ELR (cell line): ENCODE data around the gene AMZ1.
"Not testable (repeated sequence)": the region's sequence is repeated elsewhere in the genome, so short reads cannot be mapped to it uniquely, and the experiment has no call there.

ENCODE experiments used
- DNase-seq: peaks from one replicate; pipeline ENCODE4 v3.0.0-alpha.2; 2015; ENCODE audit warnings: low read depth

The AMZ1 gene

DNA sequence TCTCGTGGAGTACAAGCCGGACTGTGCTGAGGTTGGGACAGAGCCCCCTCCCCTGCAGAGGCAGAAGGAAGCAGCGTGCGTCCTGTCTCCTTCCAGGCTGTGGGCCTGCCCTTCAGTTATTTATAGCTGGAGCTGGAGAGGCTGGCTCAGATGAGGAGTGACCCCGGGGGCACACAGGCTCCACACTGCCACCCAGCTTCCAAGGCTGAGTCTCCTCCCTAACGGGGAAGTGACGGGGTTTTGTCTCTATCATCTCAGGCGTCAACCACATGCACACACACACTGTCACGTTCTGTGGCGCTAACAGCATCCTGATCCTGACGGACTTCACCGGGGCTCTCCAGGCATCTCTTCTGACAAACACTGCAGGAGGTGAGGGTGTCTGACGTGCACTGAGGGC lies 25.4 kb downstream of the AMZ1 start:
- DNase-seq, result no peak

DNA sequence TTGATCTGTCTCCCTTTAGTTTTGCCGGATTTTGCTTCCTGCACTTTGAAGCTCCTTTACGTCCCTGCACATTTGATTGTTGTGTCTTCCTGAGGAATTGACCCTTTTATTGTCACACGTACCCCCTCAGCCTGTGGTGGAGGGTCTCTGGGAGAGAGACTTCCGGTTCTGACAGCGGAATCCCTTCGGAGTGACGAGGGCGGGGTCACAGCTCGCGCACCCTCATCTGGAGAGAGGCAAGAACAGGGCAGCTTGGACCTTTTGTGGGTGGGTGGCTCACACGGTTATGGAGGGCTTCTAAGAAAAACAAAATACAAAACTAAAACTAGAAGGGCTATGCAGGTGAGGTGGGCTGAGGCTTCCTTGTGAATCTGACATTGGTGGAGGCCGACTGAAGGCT lies 26.0 kb downstream of the AMZ1 start:
- DNase-seq, result no peak

DNA sequence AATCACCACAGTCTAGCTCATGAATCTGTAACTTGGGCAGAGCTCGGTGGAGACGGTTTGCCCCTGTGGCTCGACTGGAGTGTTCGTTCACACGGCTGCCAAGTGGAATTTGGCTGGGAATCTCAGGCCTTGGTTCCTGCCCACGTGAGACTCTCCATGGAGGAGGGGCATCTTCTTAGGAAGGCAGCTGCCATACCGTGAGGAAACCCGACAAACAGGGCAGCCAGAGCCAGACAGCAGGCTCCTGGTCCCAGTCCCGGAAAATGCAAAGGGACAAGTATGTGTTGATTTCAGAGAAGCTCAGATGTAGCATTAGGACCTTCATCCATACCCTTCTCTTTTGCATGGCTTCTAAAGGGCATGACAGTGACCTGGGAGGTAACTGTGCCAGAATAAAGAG lies 26.6 kb downstream of the AMZ1 start:
- no peak for DNase-seq

DNA sequence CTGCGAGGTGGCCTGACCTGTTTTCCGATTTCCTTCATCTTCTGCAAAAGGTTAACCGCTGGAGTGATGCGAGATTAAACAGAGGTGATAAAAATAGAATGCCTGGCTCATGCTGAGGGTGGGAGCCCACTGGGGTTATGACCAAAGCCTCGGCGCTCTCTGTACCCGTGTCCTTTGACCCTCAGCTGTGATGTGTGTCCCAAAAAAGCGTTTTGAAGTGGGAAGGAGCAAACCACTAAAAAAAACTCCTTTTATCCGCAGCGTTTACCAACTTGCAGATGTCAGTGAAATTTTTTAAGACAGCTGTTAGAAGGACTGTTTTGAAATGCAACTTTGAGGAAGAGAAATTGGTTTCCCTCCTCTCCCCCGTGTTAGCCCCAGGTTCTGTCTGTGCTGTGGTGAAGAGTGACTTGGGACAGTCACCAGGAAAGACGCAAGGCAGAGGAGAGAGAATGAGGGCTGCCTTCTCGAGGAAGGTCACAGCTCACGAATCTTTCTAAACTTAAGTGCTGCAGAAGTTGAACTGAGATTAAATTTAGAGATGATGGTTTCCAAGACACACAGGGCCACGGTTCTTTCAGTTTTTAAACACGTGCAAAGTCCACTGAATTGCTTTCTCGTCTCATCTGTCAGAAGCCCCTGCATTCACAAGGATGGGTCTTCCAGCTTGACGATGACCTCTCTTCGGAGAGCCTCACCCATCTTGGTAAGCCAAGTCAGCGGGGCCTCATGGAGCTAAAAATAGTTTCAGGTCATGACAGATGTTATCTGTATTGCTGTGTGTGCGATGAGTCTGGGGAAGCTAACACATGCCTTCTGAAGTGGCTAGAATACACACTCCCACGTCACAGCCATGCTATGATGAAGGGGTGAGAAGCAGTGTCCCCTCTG lies 27.6 kb downstream of the AMZ1 start:
- DNase-seq, result no peak

DNA sequence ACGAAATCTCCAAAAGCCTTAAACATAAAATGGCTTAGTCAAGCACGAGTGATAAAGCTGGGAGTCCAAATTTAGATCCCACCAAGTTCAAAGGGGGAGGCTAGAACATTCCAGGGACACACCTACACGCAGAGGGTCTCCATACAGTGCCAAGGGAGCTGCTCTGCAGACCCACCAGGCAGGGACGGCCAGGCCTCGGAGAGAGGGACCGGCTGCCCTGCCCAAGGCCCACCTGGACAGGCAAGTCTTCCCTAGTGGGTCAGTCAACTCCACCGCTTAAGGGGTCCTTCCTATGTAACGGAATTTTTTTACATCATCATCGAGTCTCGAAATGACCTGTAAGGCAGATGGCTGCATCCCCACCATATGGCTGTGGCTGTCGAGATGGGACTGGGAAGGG lies 28.5 kb downstream of the AMZ1 start:
- no peak for DNase-seq

DNA sequence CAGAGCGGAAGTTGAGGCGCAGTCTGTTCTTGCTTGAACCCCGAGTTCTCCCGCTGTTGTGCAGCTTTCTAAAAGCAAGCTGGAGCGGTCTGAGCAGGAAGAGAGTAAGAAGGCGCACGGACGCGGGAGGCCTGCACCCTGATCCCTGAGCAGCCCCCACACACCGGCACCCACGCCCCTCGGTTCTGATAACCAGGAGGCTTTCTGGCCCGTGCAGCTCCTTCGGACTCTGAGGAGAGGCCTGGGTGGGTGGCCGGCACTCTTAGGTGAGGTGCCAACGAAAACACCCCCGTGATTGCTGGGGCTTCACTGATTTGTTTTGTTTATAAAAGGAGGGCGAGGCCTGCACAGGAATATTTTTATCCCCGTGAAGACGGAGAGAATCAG lies 28.9 kb downstream of the AMZ1 start:
- no peak for DNase-seq

DNA sequence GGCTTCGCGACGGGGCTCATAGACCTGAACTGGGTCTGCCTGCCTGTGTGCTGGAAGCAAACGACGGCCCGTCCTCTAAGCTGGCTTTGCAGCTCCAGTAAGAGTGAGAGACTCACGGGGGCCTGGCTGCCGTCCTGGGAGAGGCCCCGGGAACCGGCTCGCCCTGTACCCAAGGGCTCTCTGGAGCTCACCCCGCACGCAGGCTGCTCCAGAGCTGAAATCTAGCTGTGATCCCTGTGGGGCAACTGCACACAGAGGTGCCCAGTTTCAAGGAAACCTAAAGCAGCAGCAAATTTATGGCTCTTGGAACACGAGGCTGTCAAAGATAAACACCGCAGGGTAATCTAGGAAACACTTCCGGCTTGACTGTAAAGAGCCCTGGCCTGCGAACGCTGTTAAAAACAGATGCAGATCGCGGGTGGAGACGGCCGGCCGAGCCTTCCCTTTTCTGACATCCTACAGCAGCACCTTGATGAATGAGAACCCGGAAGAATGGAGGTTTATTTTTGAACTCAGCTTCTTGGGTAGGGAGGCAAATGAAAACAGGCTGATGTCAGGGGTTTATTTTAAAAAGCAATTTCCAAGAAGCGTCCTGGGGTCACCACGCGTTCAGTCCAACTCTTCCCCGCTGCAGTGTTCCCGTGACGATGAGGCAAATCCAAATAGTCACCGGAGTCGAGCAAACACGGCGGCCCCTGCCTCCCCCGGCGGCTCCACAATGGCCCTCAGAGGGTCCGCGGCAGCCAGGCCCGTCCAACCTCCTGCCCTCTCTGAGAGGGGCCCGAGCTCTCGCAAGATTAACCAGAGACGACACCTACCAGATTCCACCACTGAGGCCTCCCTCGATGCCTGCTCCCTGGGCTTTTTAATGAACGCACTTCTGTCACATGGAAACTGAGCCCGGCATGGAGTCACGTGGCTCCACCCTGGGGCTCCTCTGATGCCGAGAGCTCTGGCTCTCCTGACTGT lies 29.6 kb downstream of the AMZ1 start:
- no peak for DNase-seq

DNA sequence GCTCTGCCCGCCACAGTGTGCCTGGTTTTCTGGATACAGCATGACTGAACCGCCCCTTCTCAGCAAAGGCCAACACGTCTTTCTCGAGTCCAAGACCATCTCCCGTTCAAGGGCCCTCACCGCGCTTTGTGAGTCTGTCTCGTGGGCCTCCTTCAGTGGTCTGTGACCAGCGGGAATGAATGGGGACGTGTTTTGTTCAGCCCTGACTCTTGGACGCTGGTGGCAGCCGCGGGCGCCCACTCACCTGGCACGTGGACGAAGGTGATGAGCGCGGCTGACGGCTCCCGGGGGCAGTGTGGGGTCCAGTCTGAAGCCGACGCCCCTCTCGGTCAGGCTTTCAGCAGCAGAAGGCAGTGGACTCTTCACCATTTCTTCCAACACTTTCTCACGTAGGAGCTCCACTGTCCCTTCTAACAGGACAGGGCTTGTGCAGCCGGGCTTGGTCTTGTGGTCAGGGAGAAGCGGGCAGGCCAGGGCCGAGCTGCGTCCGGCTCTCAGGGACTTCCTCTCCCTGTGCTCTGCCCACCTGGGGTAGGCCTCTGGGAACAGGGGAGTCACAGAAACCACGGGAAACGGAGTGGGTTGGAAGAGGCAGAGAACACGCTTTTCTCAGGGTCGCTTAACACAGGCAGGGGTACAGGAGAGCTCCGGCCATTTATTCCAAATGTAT lies 30.4 kb downstream of the AMZ1 start:
- no peak for DNase-seq

DNA sequence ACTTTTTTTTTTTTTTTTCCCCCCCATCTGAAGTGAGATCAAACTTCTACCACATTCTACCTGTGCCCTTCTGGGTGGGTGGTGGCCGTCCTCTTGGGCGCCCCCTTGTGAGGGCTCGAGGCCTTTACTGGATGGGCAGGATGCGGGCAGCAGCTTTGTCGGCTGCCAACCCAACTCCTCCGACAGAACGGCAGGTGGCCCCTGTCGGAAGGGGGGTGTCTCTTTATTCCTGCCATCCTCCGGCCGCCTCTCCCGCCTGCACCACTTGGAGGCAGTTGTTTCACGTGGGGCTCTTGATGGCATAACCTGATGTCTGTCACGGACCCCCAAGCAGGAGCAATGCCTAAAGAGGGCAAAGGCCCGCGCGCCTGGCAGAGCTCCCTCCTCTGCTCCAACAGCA lies 31.0 kb downstream of the AMZ1 start:
- peak; percentile 37 for DNase-seq

DNA sequence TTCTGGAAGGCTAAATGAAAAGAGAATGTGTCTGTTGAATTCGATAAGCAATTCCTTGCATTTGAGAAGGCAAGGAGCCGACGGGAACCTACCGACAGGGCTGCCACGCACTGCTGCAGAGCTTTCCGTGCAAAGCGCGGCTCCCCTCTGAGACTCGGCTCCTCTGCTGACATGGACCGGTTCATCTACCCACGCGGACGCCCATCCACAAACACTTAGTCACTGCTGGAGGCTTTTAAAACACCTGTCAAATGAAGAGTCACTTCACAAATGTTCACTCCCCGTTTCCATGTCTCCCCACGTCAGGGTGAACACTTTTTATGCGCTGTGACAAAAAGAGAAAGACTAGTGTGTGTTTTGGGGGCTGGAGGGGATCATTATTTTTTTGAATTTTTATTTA lies 32.0 kb downstream of the AMZ1 start:
- no peak for DNase-seq

DNA sequence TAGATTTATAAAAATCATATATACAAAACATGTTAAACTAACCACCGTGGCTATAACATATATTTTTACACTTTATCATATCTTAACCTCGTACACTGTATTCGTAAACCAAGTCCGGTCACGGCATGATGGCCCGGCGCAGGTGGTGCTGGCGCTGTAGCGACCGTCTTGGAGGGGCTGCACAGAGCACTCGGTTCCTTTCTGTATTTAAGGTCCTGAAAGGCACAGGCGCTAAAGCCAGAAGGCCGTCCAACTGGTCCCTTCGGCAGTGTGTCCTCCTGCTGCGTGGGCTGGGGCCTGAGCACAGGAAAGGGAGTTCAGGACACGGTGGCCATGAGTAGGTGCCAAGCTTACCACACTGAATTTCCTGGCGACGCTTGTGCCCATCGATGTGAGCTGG lies 33.8 kb downstream of the AMZ1 start:
- DNase-seq, result no peak

DNA sequence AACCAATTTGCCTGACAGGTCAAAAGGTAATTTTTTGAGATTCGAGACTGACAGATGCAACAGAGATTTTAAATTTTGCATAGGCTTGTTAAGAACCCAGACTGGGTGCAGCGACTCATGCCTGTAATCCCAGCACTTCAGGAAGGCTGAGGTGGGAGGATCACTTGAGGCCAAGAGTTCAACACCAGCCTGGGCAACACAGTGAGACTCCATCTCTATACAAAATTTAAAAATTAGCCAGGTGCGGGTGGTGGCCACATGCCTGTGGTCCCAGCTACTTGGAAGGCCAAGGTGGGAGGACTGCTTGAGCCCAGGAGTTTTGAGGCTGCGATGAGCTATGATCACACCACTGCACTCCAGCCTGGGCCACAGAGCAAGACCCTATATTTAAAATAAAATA lies 34.6 kb downstream of the AMZ1 start:
- no peak for DNase-seq

DNA sequence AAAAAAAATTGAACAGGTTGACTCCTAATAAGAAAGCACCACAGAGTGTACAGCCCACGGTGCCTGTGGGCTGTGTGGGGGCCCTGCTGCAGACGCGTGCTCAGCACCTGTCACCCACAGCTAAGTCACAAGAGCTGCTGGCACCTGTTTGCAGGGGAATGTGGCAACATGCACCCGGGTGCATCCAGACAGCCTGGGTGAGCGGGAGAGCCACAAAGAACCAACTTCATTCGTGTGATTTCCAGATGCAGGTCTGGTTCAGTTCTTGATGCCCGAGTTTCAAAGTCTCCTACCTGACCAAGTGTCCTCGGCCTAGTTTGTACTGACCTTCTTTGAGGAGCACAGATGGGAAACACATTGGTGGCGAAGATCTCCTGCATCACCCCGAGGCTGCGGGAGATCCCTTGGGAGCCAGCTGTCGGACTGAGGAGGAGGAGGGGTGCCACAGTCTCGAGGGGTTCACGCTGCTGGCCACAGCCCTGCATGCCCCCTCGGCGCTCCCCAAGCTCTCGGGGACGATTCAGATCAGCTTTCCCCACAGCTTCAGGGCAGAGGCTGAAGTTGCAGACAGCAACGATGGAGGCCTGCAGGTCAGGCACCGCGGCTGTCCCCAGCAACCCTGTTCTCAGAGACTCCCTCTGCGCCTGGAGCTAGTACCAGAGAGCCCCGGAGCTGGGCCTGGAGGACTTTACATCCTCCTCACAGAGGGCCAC lies 35.3 kb downstream of the AMZ1 start:
- no peak for DNase-seq

DNA sequence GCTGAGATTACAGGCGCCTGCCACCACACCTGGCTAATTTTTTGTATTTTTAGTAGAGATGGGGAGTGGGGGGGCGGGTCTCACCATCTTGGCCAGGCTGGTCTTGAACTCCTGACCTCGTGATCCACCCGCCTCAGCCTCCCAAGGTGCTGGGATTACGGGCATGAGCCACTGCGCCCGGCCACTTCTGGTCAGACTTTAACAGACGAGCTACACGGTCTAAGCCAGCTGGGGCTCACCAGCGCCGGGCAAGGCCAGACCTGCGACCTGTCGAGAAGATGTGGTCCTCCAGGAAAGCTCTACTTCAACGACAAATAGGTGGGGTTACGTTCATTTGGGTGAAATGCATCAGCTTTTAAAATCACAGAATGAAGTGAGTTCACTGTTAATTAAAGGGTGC lies 36.0 kb downstream of the AMZ1 start:
- not testable (repeated sequence) for DNase-seq

DNA sequence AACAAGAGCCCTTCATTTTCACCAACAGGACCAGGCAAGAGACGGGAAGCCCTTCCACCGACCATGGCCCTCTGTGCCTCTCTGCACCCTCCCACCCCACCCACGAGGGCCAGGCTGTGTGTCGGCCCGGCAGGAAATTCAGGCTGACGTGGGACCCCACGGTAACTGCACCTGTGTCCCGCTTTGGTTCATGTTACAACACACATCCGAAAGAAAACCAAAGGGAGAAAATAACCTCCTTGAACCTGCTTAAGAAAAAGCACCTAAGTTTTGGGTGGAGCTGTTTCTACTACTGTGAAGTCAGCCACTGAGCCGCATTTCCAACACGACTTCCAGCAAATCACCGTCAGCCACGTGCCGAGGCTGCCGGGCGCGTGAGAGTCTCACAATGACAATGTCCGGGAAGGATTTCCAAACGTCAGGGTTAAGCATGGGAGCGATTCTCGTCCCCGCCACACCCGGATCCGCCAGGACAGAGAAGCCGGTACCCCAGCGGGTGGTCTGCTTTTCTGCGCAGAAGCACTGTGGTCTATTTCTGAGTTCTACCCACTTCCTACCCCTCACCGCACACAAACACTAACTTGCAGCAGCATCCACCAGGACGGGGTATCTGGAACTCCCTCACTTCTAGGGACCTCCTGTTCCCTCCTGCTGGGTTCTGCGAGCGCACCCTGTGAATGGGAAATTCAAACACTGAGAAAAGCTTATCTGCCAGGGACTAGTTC lies 36.6 kb downstream of the AMZ1 start:
- DNase-seq, result no peak

DNA sequence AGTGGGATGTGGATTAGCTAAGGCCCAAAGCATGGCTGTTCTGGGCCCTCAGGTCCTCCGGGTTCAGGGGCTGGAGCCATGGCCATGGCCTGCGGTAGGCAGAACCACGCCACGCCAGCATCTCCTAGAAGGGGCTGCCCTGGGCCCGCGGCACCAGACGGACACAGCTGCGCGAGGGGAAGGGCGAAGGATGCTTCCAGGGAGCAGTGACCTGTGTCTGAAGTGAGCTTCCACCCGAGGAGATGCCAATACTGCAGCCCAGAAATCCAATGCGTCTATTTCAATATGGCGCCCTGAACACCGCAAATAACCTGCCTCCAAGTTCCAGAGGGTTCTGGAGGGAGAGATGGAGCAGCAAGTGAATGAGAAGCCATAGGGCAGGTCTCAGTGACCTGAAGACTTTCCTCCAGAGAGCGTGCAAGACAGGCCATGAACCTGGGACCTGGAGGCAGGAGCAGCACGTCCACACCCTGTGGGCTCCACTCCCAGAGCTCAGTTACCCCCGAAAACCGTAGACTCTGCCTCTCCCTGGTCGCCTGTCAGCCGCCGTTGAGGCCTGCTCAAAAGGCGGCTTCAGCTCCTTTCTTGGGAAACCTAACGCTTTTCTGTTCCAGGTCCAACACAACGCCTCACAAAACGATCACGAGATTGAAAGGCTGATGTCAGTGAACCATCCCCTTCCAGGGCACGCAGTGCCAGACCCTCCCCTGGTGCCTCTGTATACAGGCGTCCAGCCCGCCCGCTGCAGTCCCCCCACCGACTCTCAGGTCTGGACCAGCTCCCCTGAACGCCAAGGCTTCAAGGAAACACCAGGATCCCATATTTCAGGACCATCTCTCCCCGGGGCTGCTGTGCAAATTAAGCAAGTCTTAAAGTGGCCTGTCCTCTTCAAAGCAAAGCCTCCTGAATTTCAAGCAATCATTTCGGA lies 37.4 kb downstream of the AMZ1 start:
- DNase-seq, result no peak

DNA sequence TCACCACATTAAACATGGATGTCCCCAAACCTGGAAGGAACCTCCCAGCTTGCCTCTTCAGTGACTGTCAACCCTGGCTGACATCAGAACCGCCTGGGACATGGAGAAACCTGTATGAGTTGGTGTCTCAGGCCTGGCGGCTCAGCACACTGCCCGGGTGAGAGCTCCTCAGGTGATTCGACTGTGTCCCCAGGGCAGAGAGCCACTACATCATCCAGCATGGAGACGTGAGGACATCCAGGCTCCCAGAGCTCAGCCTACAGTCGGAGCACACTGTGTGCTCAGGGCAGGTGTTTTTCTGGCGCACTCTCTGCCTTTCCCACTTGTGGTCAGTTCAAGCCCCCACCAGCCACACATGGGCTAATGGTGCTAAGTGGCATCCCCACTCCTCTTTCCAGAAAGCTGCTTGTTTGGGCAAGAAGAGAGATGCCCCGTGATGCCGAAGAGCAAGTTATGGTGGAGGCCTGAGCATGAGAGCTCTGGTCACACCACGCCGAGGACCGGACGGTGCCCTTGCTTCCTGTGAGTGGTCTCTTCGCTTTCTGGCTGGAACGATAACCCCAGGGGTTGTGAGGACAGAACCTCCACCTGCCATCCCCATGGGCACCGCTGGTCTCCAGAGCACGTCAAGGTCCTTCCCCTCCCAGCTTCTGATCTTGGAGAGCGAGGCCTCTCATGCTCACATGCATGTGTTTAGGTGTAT lies 38.5 kb downstream of the AMZ1 start:
- DNase-seq, result no peak

DNA sequence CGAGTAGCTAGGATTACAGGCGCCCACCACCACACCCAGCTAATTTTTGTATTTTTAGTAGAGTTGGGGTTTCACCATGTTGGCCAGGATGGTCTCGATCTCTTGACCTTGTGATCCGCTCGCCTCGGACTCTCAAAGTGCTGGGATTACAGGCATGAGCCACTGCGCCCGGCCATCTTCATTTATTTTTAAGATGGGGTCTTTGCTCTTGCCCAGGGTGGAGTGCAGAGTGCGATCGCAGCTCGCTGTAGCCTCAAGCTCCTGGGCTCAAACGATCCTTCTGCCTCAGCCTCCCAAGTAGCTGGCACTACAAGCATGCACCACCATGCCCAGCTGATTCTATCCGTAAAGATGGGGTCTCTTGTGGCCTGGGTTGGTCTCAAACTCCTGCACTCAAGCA lies 39.2 kb downstream of the AMZ1 start:
- DNase-seq, result not testable (repeated sequence)

DNA sequence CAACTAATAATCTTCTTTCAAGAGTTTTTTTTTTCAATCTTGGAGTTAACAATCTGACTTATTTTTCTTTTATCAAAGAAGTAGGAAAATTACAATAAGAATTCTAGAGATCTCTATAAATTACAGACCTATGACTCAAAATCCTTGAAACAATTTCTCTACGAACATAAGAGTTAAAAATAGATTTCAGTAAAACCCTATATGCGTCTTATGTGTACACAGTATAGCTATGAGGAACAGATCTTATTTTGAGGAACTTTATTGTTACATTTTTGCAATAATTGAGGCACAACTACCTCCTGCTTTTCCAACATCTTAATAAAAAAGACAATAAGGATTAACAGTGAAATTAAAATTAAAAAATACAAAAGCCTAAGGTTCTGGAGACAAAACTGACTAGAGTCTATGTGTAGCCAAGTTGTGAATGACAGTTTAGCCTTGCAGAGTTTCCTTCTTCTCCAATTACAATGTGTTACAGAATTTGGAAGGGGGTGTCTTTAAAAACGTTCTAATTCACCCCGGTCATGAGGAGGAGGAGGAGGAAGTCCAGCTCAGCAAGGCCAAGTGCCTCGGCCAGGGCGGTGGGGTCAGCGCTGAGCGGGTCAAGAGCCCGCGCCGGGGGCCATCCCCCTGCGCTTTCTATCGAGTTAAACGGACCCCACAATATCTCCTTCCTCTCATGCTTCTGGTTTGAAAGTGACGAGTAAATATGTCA lies 40.5 kb downstream of the AMZ1 start:
- DNase-seq, result no peak
